ENCODE measurements around the gene ACTN1.

GRCh38 chr14:69008421-69008884, 29.4 kb upstream of the ACTN1 start:
- TF ChIP-seq CTCF (IDR thresholded peaks at IDR 0.05; ENCODE audit: poor library complexity) (no peak), EZH2phosphoT487 (IDR thresholded peaks at IDR 0.05; ENCODE audit: low read depth, severe bottlenecking, unreplicated experiment) (no peak)

Data from hepatocyte (in vitro differentiated cells).